GM12874 (cell line): ENCODE data around the gene HPCAL1.

ENCODE experiments used
- CTCF ChIP-seq: IDR thresholded peaks from 2 replicates; pipeline ENCODE4 v1.5.1; 2011; ENCODE audit warnings: low read depth, mild to moderate bottlenecking, control low read depth, low read length, moderate library complexity; ENCODE audit not compliant: insufficient read depth

The HPCAL1 gene

GRCh38 chr2:10362898-10363454 lies 60.3 kb downstream of the HPCAL1 start:
- TF ChIP-seq CTCF = no peak

GRCh38 chr2:10363861-10364610 lies 61.3 kb downstream of the HPCAL1 start:
- no peak for TF ChIP-seq CTCF

GRCh38 chr2:10365412-10365811 lies 62.7 kb downstream of the HPCAL1 start:
- no peak for TF ChIP-seq CTCF

GRCh38 chr2:10366601-10367270 lies 64.0 kb downstream of the HPCAL1 start:
- TF ChIP-seq CTCF = no peak

- no peak for TF ChIP-seq CTCF
Measured at GRCh38 chr2:10367472-10368439, 65.1 kb downstream of the HPCAL1 start.

- no peak for TF ChIP-seq CTCF
Measured at GRCh38 chr2:10368491-10369231, 66.0 kb downstream of the HPCAL1 start.
